ENCODE measurements around the gene GPR61. TPM values are rescaled to one million over a fixed set of nuclear protein-coding genes. Genes with fewer than 3 reads are reported as not detected.

Gene GPR61
- total RNA-seq, 1 donor from 2014 or later, result 0.08 TPM

DNA sequence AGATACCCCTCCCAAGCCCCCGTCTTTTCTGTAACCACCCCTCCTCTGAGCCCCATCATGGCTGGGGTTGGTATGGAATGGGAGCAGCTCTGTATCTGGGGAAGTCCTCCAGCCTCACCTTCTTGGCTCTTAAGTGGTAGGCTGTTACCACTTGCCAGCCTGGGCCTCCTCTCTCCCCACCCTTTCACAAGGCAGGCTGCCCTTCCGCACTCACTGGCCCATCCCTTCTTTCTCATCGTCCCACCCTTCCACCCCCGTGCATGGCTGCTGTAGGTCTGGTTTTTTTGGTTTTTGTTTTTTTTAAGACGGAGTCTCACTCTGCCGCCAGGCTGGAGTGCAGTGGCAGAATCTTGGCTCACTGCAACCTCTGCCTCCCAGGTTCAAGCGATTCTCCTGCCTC is 40.6 kb upstream of the GPR61 start:
- H3K4me3 ChIP-seq, result no peak overlapping the region
- intact Hi-C loops (cut with micrococcal nuclease), result no loop called here
- no peaks in the 10 kb centered on the region for H3K27me3 ChIP-seq (ENCODE audit: low read depth)
- H3K27ac ChIP-seq (replicated peaks), result no peak overlapping the region
- H3K36me3 ChIP-seq, result peaks cover 31% of the 10 kb centered on the region
- no peak for DNase-seq
- TF ChIP-seq, protein P1, sequence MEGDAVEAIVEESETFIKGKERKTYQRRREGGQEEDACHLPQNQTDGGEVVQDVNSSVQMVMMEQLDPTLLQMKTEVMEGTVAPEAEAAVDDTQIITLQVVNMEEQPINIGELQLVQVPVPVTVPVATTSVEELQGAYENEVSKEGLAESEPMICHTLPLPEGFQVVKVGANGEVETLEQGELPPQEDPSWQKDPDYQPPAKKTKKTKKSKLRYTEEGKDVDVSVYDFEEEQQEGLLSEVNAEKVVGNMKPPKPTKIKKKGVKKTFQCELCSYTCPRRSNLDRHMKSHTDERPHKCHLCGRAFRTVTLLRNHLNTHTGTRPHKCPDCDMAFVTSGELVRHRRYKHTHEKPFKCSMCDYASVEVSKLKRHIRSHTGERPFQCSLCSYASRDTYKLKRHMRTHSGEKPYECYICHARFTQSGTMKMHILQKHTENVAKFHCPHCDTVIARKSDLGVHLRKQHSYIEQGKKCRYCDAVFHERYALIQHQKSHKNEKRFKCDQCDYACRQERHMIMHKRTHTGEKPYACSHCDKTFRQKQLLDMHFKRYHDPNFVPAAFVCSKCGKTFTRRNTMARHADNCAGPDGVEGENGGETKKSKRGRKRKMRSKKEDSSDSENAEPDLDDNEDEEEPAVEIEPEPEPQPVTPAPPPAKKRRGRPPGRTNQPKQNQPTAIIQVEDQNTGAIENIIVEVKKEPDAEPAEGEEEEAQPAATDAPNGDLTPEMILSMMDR (IDR thresholded peaks at IDR 0.05; ENCODE audit: borderline replicate concordance), result no peak
- no peaks in the 10 kb centered on the region for H3K9me3 ChIP-seq (replicated peaks)
- peaks cover 18% of the 10 kb centered on the region for H3K4me1 ChIP-seq

DNA sequence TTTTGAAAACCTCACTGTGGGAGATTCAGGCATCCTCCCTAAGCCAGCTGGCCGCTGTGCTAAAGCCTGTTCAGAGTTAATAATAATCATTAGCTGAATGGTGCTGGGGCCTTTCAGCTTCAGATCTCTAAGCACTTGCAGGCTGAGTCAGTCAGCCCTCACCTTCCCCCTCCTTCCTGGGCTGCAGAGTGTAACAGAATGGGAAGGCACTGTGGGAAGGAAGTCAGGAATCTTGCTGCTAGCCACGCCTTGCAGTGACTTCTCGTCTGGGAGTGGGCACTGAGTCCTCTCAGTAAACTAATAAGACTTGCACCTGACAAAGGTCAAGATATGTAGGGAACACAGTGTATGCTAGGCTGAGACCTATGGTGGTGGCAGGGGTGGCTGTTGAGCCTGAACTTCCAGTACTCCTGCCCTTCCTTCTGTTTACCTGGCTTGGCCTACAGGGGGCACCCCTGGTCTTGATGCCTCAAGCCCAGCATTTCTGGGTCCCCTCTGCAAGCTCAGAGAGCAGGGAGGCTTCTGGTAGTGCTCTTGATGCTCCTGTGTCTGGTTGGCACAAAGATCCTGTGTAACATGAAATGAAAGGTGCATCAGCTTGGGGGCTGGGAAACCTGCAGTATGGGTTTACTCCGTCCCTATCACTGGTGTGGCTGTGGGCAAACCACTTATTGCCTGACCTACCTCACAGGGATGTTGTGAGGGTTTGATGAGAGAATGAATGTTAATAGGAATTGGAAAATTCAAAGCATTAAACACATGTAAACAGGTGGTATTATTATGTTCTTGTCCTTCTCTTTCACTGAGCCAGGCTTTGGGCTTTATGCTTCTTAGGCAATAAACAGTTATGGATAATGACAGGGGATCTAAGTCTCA is 39.8 kb upstream of the GPR61 start:
- H3K4me3 ChIP-seq, result no peak overlapping the region
- TF ChIP-seq, protein P1 (IDR thresholded peaks at IDR 0.05; ENCODE audit: borderline replicate concordance), result peak; percentile 49
- no peak overlapping the region for H3K27ac ChIP-seq (replicated peaks)
- no peaks in the 10 kb centered on the region for H3K27me3 ChIP-seq (ENCODE audit: low read depth)
- intact Hi-C loops (cut with micrococcal nuclease), result no loop called here
- H3K4me1 ChIP-seq, result peaks cover 10% of the 10 kb centered on the region
- H3K9me3 ChIP-seq (replicated peaks), result no peaks in the 10 kb centered on the region
- no peak for DNase-seq
- peaks cover 31% of the 10 kb centered on the region for H3K36me3 ChIP-seq

DNA sequence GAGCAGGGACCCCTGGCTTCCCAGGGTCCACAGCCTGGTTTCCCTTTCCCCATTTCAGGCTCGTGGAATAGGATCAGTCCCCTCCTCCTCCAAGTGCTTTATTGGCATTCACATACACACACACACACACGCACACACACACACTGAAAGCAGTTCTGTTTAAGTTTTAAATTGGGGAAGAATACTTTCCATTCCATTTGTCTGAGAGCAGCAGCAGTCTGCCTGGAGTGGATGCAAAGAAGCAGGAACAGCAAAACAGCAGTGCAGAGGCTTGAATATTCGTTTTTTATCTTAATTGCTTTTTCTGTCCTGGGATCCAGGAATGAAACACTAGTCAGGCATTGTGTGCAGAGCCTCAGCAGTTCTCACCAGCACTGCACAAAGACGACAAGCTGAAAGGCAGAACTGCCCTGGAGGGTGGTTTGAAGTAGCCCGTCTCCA is 38.7 kb upstream of the GPR61 start:
- Histone ChIP-seq H3K9me3 (replicated peaks) (no peaks in the 10 kb centered on the region), H3K27ac (replicated peaks) (no peak overlapping the region), H3K36me3 (peaks cover 27% of the 10 kb centered on the region), H3K4me1 (peaks cover 6% of the 10 kb centered on the region), H3K27me3 (ENCODE audit: low read depth) (no peaks in the 10 kb centered on the region), H3K4me3 (no peak overlapping the region)
- TF ChIP-seq, protein P1 (IDR thresholded peaks at IDR 0.05; ENCODE audit: borderline replicate concordance), result no peak
- intact Hi-C loops (cut with micrococcal nuclease), result no loop called here
- DNase-seq, result no peak

DNA sequence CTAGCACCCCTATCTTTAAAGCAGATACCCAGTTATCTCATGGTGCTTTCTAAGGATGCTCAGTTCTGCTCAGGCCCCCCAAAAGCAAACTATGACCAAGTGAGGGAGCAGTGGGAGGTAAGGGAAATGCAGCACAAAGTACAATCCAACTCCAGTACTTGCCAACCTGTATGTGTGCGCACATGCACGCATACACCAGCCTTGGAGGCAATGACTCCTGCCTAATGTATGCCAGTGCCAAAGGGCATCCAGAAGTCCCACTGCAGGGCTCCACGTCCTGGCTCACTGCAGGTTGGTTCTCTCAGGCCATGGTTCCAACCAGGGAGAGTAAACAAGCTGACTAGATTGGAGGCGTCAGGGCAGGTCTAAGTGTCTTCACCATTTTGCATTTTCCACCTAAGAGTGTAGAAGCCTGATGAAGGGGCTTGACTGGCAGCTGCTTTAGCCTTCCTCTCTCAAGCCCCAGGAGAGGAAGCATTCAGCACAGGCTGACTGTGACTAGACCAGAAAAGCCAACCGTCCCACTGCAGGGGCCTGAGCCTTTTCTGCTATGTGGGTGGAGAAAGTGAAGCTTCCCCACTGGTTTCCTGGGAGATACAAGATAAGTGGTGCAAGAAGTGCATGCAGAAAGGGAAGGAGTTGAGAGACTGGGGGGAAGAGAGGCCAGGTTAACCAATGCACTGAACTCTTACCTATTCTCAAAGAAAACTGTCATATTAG is 37.9 kb upstream of the GPR61 start:
- intact Hi-C loops (cut with micrococcal nuclease), result no loop called here
- no peak overlapping the region for H3K27ac ChIP-seq (replicated peaks)
- H3K36me3 ChIP-seq, result peaks cover 19% of the 10 kb centered on the region

DNA sequence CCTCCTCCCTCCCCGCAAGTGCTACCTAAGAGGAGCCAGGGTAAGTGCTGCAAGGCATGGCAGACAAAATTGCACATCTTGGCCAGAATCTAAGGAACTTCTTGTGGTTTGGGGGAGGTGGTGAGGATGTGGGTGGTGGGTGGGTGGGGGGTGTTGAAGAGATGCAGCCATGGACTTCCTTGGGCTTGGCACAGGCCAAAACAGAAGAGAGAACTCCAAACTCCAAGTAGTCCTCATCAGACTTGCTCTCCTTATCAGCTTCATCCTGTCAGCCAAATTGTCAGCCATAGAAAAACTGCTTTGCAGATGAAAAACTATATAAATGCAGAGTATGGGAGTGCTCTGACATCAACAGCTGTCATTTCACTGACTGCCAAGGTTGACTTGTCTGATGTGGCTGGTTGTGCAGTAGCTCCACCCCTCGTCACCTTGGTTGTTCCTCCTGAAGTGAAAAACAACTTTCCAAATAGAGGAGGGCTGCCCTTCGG is 37.3 kb upstream of the GPR61 start:
- Histone ChIP-seq H3K27ac (replicated peaks) (no peak overlapping the region), H3K4me1 (peaks cover 13% of the 10 kb centered on the region), H3K36me3 (peaks cover 18% of the 10 kb centered on the region), H3K4me3 (no peak overlapping the region), H3K9me3 (replicated peaks) (no peaks in the 10 kb centered on the region), H3K27me3 (ENCODE audit: low read depth) (no peaks in the 10 kb centered on the region)
- TF ChIP-seq, protein P1 (IDR thresholded peaks at IDR 0.05; ENCODE audit: borderline replicate concordance), result no peak
- intact Hi-C loops (cut with micrococcal nuclease), result no loop called here
- no peak for DNase-seq

More for the DNA sequence above, 37.9 kb upstream of the GPR61 start:
- Histone ChIP-seq H3K27me3 (ENCODE audit: low read depth) (no peaks in the 10 kb centered on the region), H3K9me3 (replicated peaks) (no peaks in the 10 kb centered on the region), H3K4me3 (no peak overlapping the region), H3K4me1 (peaks cover 7% of the 10 kb centered on the region)
- TF ChIP-seq, protein P1 (IDR thresholded peaks at IDR 0.05; ENCODE audit: borderline replicate concordance), result no peak
- no peak for DNase-seq
